NCI-H774 (cell line): Measurements from ENCODE around the gene AMELX.

ENCODE experiments used
- DNase-seq: peaks from one replicate; lab custom pipeline; 2025; lab: John Stamatoyannopoulos, UW

The AMELX gene

DNA sequence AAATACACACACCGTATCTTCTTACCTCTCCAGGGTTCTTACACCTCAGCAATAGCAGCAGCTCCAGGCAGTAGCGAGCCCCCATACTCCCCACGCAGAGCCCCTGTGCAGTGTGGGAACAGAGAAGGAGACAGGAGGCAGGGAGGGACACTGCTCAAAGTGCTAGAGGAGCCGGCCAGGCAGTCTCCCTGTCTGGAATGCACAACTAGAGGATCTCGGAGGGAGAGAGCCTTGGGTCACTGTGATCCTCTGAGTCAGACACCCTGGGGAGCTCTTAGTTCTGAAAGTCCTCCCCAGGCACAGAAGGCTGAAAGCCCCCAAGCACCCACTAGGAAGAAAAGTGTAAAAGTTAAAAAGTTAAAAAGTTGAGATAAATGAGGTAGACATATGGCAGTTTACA, 16.0 kb downstream of the AMELX start:
- no peak for DNase-seq

DNA sequence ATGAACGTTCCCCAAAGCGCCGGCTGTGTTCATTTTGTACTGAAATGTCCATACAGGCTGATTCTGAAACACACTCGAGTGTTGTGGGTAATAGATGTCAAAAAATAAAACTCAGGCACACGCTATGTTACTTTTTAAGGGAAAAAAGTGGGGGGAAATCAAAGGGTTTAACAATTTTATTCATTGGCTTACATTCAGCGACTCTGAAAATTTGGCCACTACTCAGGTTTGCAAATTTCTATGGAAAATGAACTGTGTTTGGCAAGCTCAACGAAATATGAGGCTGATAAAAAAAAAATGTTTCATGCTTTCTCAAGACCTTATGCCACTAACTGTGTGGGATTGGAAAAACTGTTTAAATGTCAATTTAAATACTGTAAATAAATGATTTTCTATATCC, 18.5 kb downstream of the AMELX start:
- DNase-seq, result no peak

DNA sequence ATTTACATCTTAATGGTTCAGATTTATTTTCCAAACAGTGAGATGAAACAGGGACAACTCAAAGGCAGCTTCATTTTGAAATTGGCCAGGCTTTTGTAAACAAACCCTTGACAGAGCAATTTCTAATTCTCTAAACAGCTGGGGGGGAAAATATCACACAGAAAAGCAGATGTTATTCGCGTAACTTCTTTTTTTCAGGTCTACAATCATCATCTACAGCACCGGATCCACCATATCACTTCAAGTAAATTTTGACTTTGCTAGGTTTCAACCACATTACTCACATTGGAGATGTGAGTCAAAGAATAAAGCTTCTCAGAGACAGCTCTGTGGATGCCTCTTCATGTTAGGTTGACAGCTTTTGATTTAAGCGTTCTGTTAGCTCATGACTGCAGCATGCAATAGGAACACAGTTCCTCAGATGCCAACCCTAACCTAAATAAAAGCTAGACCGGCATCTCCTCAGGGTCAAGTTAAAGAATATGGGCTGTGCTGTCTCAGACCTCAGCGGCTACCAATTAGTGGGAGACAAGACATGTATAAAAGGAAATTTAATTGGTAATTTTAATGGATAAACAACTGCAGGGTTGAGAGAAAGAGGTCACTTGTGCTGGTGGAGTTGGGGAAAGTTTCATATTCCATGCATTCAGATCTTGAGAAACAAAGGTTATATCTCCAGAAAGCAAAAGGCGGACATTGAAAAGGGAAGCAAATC, 26.8 kb downstream of the AMELX start:
- DNase-seq, result no peak

DNA sequence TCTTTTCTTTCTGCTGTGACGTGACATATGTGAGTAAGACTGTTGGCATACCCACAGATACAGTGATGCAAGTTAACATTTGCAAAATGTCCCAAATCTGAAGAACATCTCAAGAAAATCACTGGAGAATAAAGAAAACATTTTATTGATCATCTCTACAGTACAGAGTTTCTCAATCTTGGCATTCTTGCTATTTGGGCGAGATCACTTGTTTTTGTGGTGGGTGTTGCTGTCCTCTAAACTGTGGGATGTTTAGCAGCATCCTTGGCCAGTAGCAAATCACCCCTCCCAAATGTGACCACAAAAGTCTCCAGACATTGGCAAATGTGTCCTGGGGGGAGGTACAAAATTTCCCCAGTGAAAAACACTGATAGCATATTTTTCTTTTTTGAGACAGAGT, 28.8 kb downstream of the AMELX start:
- no peak for DNase-seq

DNA sequence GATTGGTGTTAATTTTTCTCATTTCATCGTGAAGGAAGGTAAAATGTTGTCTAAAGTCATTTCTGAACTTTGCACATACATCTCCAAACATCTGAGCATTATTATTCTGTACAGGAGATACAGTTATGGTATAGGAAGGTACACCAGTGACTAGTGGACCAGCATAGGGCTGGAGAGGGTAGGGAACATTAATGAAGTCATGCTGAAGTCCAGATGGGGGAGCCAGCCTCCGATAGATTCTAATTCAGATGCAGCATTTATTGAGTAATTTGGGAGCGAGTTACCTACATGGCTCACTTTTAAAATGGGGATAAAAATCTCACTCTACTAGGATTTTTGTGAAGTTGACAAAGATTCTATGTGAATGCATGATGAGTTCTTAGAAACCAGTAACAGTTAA, 34.9 kb downstream of the AMELX start:
- DNase-seq, result no peak

DNA sequence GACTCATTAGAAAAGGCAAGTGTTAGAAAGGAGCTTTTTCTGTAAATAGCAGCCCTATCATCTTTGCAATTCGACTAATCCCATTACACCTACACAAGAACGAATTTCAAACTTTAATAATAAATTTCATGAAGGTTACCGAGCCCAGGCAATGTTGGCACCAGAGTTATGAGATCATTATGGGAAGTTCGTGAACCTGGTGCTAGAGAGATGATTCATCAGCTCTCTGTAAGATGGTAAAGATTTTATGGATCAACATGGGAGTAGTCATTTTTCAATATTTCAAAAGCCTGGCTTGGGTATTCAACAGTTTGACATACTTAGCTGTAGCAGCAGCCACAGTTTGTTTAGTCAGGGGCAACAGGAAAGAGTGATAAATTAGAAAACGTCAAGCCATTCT, 35.8 kb downstream of the AMELX start:
- no peak for DNase-seq

DNA sequence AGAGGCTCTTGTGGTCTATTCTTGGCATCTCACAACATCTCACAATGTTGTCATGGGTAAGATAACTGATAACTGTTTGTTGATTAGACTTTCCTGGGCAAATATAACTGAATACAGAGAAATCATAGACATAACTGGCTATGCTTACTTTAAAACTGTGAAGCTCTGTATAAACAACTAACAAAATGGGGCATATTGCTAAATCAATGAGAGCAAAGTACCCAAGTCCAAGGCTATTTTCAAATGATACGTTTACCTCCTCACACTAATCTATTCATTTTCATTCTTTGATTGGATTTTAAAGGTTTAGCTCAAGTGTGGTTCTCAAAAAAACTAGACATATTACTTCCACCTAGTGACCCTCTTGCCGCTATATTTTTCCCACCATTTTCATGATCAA, 38.6 kb downstream of the AMELX start:
- no peak for DNase-seq

DNA sequence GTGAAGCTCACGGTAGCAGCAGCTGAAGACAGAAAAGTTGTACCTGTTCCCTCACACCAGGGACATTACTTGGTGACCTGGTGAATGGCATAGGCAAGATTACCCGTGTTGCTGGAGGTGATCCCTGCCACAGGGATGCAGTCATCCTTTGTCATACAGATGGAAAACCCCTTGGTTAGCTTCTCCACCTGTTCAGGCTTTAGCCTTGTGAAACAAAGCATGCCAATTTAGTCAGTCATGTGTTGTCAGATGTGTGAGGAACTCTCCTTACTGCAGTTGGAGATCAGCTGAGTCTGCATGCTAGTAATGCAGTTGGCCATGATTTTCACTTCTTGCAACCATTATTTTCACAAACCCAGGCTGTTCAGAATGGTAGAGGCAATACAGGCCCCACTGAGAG, 41.0 kb downstream of the AMELX start:
- DNase-seq, result no peak

DNA sequence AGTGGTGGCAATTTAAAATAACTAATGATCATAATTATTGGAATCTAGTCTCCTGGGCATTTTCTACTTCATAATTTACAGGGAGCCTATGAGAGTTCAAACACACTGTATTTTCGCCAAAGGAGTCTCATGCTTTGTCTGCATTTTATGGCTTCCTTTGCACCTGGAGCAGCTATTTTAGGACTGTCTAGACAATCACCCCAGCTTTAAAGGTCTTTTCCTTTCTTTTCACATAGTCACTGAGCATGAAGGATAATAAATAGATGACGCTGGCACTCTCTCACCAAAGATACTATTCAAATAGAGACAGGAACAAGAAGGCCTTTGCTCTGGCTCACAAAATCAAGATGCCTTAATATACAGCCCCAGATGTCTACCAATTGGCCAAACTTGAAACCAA, 43.0 kb downstream of the AMELX start:
- peak; percentile 27 for DNase-seq

DNA sequence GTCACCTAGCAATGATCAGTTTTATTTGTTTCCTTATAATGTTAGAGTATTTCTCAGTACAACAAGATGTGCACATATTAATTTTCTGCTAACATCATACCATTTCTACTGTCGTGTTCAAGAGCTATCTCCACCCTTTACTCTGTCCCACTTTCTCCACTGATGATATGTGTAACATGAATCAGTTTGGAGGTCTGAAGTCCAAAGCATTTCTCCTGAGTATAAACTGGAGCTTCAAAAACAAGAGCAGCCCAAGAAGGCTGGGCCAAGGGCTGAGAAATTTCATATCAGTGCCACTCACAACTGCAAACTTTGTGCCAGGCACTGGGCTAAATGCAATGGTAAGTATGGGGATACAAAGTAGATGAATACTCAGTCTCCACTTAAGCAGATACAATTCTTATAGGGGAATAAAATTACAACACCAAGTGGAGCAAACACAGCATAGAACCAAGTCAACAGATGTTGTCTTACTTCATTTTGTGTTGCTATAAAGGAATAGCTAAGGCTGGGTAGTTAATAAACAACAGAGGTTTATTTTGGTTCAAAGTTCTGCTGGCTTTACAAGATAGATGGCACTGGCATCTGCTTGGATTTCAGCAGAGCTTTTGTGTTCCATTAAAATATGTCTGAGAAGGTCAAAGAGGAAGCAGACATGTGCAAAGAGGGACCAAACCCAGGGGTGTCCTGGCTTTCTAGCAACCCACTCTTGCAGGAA, 44.2 kb downstream of the AMELX start:
- no peak for DNase-seq

DNA sequence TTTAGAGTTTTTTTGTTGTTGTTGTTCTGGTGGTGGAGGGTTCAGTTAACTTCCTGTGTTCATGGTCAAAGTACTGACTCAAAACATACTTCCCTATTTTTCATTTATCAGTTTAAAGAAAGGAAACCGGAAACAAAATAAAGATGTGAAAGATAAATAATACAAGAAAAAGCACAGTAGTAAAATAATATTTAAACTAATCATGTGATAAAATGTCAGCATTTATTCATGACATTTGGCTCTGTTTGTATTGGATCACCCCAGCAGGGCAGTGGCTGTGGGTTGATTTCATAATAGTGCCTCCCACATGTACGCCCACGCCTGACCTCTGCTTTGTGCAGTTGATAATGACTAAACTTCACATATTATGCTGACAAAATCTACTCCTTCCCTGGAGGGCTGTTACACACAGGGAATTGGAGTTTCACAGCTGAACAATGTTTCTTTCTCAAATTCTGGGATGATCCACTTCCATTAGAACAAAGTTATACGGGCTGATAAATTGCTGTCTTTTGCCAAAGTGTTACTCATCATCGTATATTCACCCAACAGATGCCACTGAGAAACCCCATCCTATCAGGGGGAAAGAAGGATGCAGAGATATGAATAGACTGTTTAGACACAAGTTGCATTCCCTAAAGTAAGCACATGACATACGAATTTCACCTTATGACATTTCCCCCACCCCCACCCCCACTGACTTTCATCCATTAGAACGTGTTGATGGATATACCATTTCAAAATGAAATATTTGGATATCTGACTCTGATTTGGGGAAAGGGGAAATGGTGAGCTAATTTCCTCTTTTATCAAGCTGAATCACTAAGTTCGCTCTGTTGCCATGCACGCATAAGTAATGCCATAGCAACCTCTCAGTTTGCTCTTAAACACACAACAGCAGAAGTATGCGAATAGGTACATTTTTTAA, 48.3 kb downstream of the AMELX start:
- no peak for DNase-seq

DNA sequence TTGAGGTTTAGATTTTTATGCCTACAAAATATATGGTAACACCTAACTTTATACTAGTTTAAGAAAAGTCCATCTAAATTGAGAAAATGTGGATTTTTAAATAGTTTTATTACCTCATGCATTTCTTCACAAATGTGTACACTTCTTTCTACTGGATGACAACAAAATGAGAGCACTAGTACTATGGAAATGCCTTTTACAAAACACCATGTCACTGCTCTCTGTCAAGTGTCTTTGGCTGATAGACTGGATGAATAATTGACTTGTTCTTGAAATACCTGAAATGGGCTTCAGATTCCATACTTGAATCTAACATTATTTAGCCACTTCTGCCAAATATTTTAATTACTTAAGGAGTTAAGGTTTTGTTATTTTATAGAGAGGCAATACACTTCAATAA, 49.5 kb downstream of the AMELX start:
- no peak for DNase-seq

DNA sequence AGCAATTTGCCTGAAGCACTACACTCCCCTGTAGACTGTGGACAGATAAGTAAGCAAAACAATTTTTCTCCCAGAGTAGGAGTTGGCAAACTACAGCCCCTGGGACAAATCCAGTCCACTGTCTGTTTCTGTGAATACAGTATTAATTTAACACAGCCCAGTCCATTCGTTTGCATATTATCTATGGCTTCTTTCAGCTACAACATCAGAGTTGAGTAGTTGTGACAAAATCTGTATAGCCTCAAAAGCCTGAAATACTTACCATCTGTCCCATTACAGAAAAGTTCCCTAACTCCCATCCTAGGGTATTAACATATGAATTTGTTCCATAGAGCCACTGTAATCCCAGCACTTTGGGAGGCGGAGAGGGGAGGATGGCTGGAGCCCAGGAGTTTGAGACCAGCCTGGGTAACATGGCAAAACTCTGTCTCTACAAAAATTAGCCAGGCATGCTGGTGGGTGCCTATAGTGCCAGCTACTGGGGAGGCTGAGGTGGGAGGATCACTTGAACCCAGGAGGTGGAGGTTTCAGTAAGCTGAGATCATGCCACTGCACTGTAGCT, 53.0 kb downstream of the AMELX start:
- no peak for DNase-seq

DNA sequence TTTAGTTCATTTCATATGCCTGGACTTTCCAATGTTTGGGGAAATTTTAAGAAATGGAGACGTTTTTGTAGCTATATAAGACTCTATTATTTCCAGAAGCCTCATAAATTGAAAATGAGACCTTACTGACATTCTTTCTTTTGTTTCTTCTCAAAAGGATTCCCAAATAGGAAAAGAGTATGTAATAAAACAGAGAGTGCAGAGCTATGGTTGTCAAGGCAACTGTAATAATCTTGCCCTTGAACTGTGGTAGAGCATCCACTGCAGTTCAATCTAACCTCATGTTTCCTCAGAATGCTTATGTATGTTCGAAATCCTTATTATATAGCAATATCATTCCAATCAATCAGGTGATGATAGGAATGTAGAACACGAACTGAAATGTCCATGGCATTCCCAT, 54.1 kb downstream of the AMELX start:
- DNase-seq, result no peak

DNA sequence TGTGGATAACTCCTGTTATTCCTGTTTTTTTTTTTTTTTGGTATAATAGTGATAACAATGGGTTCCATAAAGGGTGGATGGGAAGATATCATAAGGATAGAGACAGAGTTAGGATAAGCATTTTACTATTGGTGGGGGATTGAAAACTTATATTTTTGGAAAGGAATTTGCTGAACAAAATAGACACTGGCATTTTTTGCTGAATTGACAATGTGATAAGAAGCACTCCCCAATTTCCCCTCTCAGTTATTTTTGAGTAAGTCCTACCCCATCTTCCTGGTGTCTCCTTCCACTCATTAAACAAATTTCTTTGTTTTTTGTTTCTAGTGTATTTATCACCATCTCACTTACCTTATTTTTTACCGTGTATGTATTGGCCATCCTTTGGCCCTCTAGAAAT, 55.8 kb downstream of the AMELX start:
- DNase-seq, result no peak

DNA sequence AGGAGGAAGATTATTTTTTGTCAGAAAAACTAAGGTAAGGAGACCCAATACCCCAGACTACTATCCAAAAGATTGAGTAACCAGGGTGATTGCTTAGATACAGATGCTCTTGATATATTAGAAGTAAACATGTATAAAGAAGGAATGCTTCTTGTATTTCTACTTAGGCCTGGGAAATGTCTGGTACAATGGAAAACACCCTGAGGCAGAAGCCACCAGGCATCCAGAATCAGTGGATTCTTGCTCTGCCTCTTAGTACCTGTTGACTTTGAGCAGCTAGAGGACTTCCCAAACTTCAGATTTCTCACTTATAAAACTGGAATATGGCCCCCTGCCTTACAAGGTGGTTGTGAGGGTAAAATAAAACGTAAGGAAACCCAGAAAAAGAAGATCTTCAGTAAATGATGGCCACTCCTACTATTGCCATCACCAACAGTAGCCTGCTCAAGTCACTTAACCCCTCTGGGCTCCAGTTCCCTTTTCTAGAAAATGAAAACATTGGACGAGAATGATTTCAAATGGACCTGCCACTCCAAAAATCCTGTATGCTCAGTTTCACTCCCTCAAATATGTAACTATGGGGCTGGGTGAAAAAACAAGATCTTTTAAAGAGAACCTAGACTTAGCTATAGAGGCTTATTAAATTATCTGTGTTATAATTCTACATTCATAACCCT, 56.6 kb downstream of the AMELX start:
- no peak for DNase-seq
